CD8-positive, alpha-beta memory T cell (primary cell): ENCODE measurements around the gene NPTXR. TPM values are rescaled to one million over a fixed set of nuclear protein-coding genes. Genes with fewer than 3 reads are reported as not detected.

Source experiments
- CTCF ChIA-PET: fragments of 350-600 bp; sonication (Branson Sonifier 250); formaldehyde crosslinking; loops from one replicate; lab custom pipeline; 2021; ENCODE audit warnings: antibody characterized with exemption; lab: Charles Lee
- POLR2A ChIA-PET: fragments of 350-600 bp; sonication (Branson Sonifier 250); formaldehyde crosslinking; loops from one replicate; lab custom pipeline; 2021; ENCODE audit warnings: antibody characterized with exemption; lab: Charles Lee
- DNase-seq, 5 donors: peaks; one replicate each; pipeline versions ENCODE4 v3.0.0 to v3.0.0-alpha.2; 2020 to 2022; ENCODE audit warnings: mixed read lengths in 1 of 5
- H3K27ac ChIP-seq: one replicate; pipeline ENCODE4 v1.7.0; 2013; ENCODE audit warnings: low read depth, mild to moderate bottlenecking, low read length, moderate library complexity
- H3K27me3 ChIP-seq: 2 replicates; pipeline ENCODE4 v1.7.0; 2013; ENCODE audit warnings: low read length, mild to moderate bottlenecking; ENCODE audit not compliant: insufficient read depth, poor library complexity, severe bottlenecking
- H3K36me3 ChIP-seq: 2 replicates; pipeline ENCODE4 v1.7.0; 2013; ENCODE audit warnings: mild to moderate bottlenecking, low read length, moderate library complexity; ENCODE audit not compliant: insufficient read depth
- H3K4me1 ChIP-seq: 2 replicates; pipeline ENCODE4 v1.7.0; 2013; ENCODE audit warnings: mild to moderate bottlenecking, low read length, moderate library complexity; ENCODE audit not compliant: insufficient read depth
- H3K4me3 ChIP-seq: 2 replicates; pipeline ENCODE4 v1.7.0; 2013; ENCODE audit warnings: mild to moderate bottlenecking, low read length
- H3K9me3 ChIP-seq: 2 replicates; pipeline ENCODE4 v1.7.0; 2013; ENCODE audit warnings: mild to moderate bottlenecking, low read length
- H3K27ac Mint-ChIP-seq, 8 donors: one replicate each; pipeline ENCODE4 v1.8.0; 2020 to 2021; ENCODE audit warnings: mixed read lengths in 8 of 8, mild to moderate bottlenecking in 6 of 8, inconsistent platforms in 3 of 8, moderate library complexity in 3 of 8
- H3K27me3 Mint-ChIP-seq, 2 donors: one replicate each; pipeline ENCODE4 v1.8.0; 2020 to 2021; ENCODE audit warnings: mixed read lengths in 2 of 2, mild to moderate bottlenecking in 1 of 2, moderate library complexity in 1 of 2
- H3K36me3 Mint-ChIP-seq, 3 donors: one replicate each; pipeline ENCODE4 v1.8.0; 2020 to 2021; ENCODE audit warnings: mixed read lengths in 3 of 3, inconsistent platforms in 1 of 3, mild to moderate bottlenecking in 1 of 3
- H3K4me1 Mint-ChIP-seq, 3 donors: one replicate each; pipeline ENCODE4 v1.8.0; 2020 to 2021; ENCODE audit warnings: mixed read lengths in 3 of 3, inconsistent platforms in 1 of 3, mild to moderate bottlenecking in 1 of 3
- H3K4me3 Mint-ChIP-seq, 7 donors: one replicate each; pipeline ENCODE4 v1.8.0; 2020 to 2021; ENCODE audit warnings: mixed read lengths in 7 of 7, mild to moderate bottlenecking in 6 of 7, moderate library complexity in 4 of 7, inconsistent platforms in 2 of 7
- H3K9me3 Mint-ChIP-seq, 5 donors: one replicate each; pipeline ENCODE4 v1.8.0; 2020 to 2022; ENCODE audit warnings: mixed read lengths in 5 of 5, mild to moderate bottlenecking in 3 of 5, moderate library complexity in 2 of 5, inconsistent platforms in 1 of 5
- polyA plus RNA-seq: library from polyadenylated mRNA; unstranded; fragments of 300-500 nt; fragmentation: Illumina TruSeq; gene quantifications from one replicate; pipeline ENCODE4 v1.2.3, GENCODE V29; 2021
- total RNA-seq, 2 experiments: library from RNA; stranded (reverse); gene quantifications; one replicate each; pipeline ENCODE4 v1.2.3, GENCODE V29; 2021

NPTXR gene
- total and polyA plus RNA-seq, 3 experiments from 2014 or later: 1.0 to 6.3 (median 5.9) TPM

- CTCF ChIA-PET: interaction anchor here (0.8 kb wide), 1 partner anchor 10 kb away, joined by 3 read pairs; no protein-coding TSS in a partner anchor
- H3K27me3 Mint-ChIP-seq: no peaks in the 10 kb centered on the region
- no peaks in the 10 kb centered on the region for H3K36me3 ChIP-seq
- no peak for DNase-seq
- H3K9me3 Mint-ChIP-seq: no peaks in the 10 kb centered on the region
- H3K27ac ChIP-seq: no peak overlapping the region
- no peaks in the 10 kb centered on the region for H3K27me3 ChIP-seq
- H3K4me3 Mint-ChIP-seq: no peak overlapping the region
- POLR2A ChIA-PET: interaction anchor here (0.6 kb wide), 1 partner anchor 361 kb away, joined by 6 read pairs; no protein-coding TSS in a partner anchor
- H3K9me3 ChIP-seq: no peaks in the 10 kb centered on the region
- H3K4me1 Mint-ChIP-seq: peaks cover under 1 to 1% (median 1%) of the 10 kb centered on the region in 3 donors
- peak overlapping the region in 2 of 8 donors; percentile 27 to 54 for H3K27ac Mint-ChIP-seq
- H3K36me3 Mint-ChIP-seq: peaks cover 3 to 34% (median 8%) of the 10 kb centered on the region in 3 donors
- no peak overlapping the region for H3K4me3 ChIP-seq
- no peaks in the 10 kb centered on the region for H3K4me1 ChIP-seq
These were observed 66.6 kb downstream of the NPTXR start for GRCh38 chr22:38777087-38777671.

DNA sequence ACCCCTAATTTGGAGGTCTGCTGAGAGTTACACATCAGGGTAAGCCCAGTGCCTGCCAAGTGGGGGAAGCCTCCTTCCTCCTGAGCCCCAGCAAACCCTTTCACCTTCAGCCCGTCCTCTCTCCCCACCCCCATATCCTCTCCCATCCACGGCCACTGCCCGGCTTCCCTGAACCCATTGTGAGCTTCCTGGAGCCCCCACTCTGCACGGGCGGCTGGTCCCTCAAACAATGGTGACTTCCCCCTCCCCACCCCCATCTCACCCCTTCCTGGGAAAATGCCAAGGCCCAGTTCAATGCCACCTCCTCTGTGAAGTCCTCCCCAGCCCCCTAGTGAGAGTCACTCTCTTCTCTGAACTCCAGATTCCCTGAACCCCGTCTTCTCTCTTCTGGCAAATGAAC is 67.7 kb downstream of the NPTXR start:
- CTCF ChIA-PET: no interaction called here
- peaks cover 0 to 2% of the 10 kb centered on the region in 2 donors for H3K27me3 Mint-ChIP-seq
- POLR2A ChIA-PET: no interaction called here

GRCh38 chr22:38775656-38776055 is 68.2 kb downstream of the NPTXR start:
- no peak overlapping the region for H3K4me3 Mint-ChIP-seq
- Histone ChIP-seq H3K27ac (no peak overlapping the region), H3K4me1 (no peaks in the 10 kb centered on the region), H3K4me3 (no peak overlapping the region), H3K9me3 (no peaks in the 10 kb centered on the region), H3K27me3 (no peaks in the 10 kb centered on the region), H3K36me3 (no peaks in the 10 kb centered on the region)
- H3K27me3 Mint-ChIP-seq: peaks cover 0 to 2% of the 10 kb centered on the region in 2 donors
- POLR2A ChIA-PET: no interaction called here
- no peak for DNase-seq
- no peaks in the 10 kb centered on the region for H3K4me1 Mint-ChIP-seq
- H3K36me3 Mint-ChIP-seq: peaks cover 0 to 21% (median 3%) of the 10 kb centered on the region in 3 donors
- H3K27ac Mint-ChIP-seq: peak overlapping the region in 3 of 8 donors; percentile 42 to 82 (median 56)
- no peaks in the 10 kb centered on the region for H3K9me3 Mint-ChIP-seq
- CTCF ChIA-PET: no interaction called here

More for the DNA sequence above, 67.7 kb downstream of the NPTXR start:
- no peaks in the 10 kb centered on the region for H3K36me3 ChIP-seq
- H3K4me1 Mint-ChIP-seq: no peaks in the 10 kb centered on the region
- H3K9me3 ChIP-seq: no peaks in the 10 kb centered on the region
- no peak overlapping the region for H3K27ac Mint-ChIP-seq
- H3K27me3 ChIP-seq: no peaks in the 10 kb centered on the region
- H3K4me3 Mint-ChIP-seq: no peak overlapping the region
- DNase-seq: no peak
- H3K27ac ChIP-seq: no peak overlapping the region
- H3K9me3 Mint-ChIP-seq: no peaks in the 10 kb centered on the region
- H3K4me3 ChIP-seq: no peak overlapping the region
- H3K4me1 ChIP-seq: no peaks in the 10 kb centered on the region
- H3K36me3 Mint-ChIP-seq: peaks cover 0 to 24% (median 3%) of the 10 kb centered on the region in 3 donors

DNA sequence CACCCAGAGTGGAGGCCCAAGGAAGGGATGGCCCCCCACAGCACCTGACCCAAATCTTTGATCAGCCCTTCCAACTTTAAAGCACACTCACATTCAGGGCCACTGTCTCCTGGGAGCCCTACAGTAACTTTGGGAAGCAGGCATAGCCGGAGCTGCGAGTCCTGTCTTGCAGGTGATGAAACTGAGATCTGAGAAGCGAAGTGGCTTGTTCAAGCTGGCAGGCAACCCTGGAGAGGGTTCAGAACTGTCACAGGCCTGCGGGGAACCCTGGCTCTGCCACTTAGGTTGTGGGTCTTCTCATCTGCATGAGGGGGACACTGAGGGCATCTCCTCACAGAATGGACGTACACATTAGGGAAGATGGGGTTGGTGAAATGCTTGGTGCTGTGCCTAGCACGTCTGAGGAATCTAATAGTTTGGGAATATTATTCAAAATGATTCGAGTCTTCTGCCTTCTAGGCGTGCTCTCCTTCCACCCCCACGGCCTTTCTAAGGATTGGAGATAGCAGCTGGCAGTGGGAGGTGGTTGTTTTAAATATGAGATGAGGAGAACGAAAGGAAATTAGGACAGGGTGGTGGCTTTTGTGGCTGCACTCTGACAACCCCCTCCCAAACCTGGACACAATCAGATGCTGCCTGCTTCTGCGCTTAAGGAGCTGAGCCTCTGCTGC is 69.2 kb downstream of the NPTXR start:
- H3K27me3 Mint-ChIP-seq: peaks cover 0 to 2% of the 10 kb centered on the region in 2 donors
- no peak overlapping the region for H3K4me3 Mint-ChIP-seq
- Histone ChIP-seq H3K27me3 (no peaks in the 10 kb centered on the region), H3K9me3 (no peaks in the 10 kb centered on the region), H3K4me3 (no peak overlapping the region), H3K27ac (no peak overlapping the region), H3K36me3 (no peaks in the 10 kb centered on the region), H3K4me1 (no peaks in the 10 kb centered on the region)
- ChIA-PET POLR2A (no interaction called here), CTCF (no interaction called here)
- H3K4me1 Mint-ChIP-seq: no peaks in the 10 kb centered on the region
- peaks cover 0 to 13% (median 2%) of the 10 kb centered on the region in 3 donors for H3K36me3 Mint-ChIP-seq
- DNase-seq: no peak
- H3K27ac Mint-ChIP-seq: peak overlapping the region in 1 of 8 donors; percentile 41
- H3K9me3 Mint-ChIP-seq: no peaks in the 10 kb centered on the region

DNA sequence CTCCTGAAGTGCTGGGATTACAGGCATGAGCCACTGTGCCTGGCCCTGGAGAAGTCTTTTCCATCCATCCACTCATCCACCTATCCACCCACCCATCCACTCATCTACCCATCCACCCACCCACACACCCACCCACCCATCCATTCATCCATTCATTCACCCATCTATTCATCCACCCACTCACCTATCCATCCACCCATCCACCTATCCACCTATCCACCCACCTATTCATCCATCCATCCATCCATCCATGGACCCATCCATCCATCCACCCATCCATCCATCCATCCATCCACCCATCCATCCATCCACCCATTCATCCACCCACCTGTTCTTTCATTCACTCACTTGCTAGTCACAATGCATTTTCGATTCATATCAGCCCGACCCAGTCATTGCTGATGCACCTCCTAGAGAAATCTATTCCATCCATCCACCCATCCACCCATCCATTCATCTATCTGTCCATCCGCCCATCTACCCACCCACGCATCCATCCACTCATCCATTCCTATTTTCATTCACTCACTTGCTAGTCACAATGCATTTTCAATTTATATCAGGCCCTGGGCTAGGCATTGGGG is 70.4 kb downstream of the NPTXR start:
- Histone ChIP-seq H3K27me3 (no peaks in the 10 kb centered on the region), H3K9me3 (no peaks in the 10 kb centered on the region), H3K36me3 (no peaks in the 10 kb centered on the region), H3K27ac (no peak overlapping the region), H3K4me1 (no peaks in the 10 kb centered on the region), H3K4me3 (no peak overlapping the region)
- Mint-ChIP-seq H3K36me3 (peaks cover 0 to 3% (median 0%) of the 10 kb centered on the region in 3 donors), H3K4me3 (no peak overlapping the region), H3K9me3 (no peaks in the 10 kb centered on the region), H3K27me3 (peaks cover 0 to 2% of the 10 kb centered on the region in 2 donors), H3K27ac (no peak overlapping the region), H3K4me1 (peaks cover 0 to 4% (median 3%) of the 10 kb centered on the region in 3 donors)
- ChIA-PET POLR2A (no interaction called here), CTCF (interaction anchor here (0.7 kb wide), 1 partner anchor 10 kb away, joined by 3 read pairs; no protein-coding TSS in a partner anchor)
- no peak for DNase-seq

GRCh38 chr22:38772623-38772873 is 71.3 kb downstream of the NPTXR start:
- H3K4me1 ChIP-seq: no peaks in the 10 kb centered on the region
- H3K27me3 ChIP-seq: no peaks in the 10 kb centered on the region
- no peaks in the 10 kb centered on the region for H3K9me3 Mint-ChIP-seq
- no peaks in the 10 kb centered on the region for H3K36me3 Mint-ChIP-seq
- no peaks in the 10 kb centered on the region for H3K36me3 ChIP-seq
- POLR2A ChIA-PET: no interaction called here
- no peak overlapping the region for H3K27ac ChIP-seq
- DNase-seq: no peak
- no peak overlapping the region for H3K27ac Mint-ChIP-seq
- peaks cover 0 to 4% (median 3%) of the 10 kb centered on the region in 3 donors for H3K4me1 Mint-ChIP-seq
- H3K27me3 Mint-ChIP-seq: peaks cover 0 to 2% of the 10 kb centered on the region in 2 donors
- H3K4me3 Mint-ChIP-seq: no peak overlapping the region
- CTCF ChIA-PET: no interaction called here
- no peak overlapping the region for H3K4me3 ChIP-seq
- no peaks in the 10 kb centered on the region for H3K9me3 ChIP-seq

DNA sequence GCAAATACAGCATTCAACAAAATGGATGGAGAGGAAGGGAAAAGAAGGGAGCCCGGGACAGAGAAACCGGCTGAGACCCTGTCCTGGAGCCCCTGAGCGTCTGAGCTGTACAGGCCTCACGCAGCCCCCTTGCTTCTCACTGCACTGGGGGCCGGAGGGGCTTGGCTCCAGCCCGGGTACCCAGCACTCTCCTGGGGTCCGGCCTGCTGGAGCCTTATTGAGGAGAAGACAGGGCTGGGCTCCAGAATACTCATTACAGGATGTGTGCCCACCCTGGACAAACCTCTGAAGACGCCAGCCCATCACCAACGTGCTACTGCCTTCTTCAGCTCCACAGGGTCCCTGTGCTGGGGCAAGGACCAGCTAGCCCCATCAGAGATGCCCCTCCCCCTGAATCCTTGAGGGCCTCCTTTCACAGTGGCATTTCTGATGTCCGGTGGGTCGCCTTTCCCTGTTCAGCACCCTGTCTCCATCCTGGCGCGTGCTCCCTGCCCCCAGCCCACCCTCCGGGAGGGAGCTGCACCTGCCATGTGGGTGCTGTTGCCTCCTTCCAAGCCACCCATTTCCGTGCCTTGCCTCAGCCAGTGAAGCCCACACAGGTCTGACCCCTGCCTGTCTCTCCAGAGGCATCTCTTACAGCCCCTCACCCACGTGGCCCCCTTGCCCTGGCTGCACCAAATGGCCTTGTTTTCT is 73.4 kb downstream of the NPTXR start:
- Mint-ChIP-seq H3K27ac (peak overlapping the region in 2 of 8 donors; percentile 16 to 72), H3K36me3 (no peaks in the 10 kb centered on the region), H3K9me3 (no peaks in the 10 kb centered on the region), H3K4me3 (no peak overlapping the region), H3K4me1 (peaks cover 4 to 13% (median 6%) of the 10 kb centered on the region in 3 donors), H3K27me3 (peaks cover 0 to 2% of the 10 kb centered on the region in 2 donors)
- Histone ChIP-seq H3K27me3 (no peaks in the 10 kb centered on the region), H3K9me3 (no peaks in the 10 kb centered on the region), H3K4me1 (peaks cover 9% of the 10 kb centered on the region), H3K36me3 (no peaks in the 10 kb centered on the region), H3K4me3 (no peak overlapping the region), H3K27ac (no peak overlapping the region)
- ChIA-PET CTCF (interaction anchor here (2.7 to 9.3 kb wide), 3 partner anchors 13 to 99 kb away, joined by 11 to 78 read pairs (median 38); partner anchors contain the start of gene SUN2), POLR2A (interaction anchor here (1.1 to 1.2 kb wide), 2 partner anchors 15 to 38 kb away, joined by 3 read pairs; no protein-coding TSS in a partner anchor)
- no peak for DNase-seq
